Peyer's patch (tissue), 4 donors: ENCODE results near the gene ACY1. TPM values are rescaled to one million over a fixed set of nuclear protein-coding genes. Genes with fewer than 3 reads are reported as not detected.

Experiments used
- DNase-seq, 3 donors: peaks; one replicate each; pipeline ENCODE4 v3.0.0-alpha.2; 2017 to 2019
- H3K27ac ChIP-seq, 4 donors: fragments of 200-600 bp; sonication (generic); one replicate each; pipeline ENCODE4 v1.5.1; 2016 to 2019
- H3K27me3 ChIP-seq, 2 donors: fragments of 200-600 bp; sonication (generic); one replicate each; pipeline ENCODE4 v1.5.1; 2019
- H3K36me3 ChIP-seq, 3 donors: fragments of 200-600 bp; sonication (generic); one replicate each; pipeline ENCODE4 v1.5.1; 2016 to 2019
- H3K4me1 ChIP-seq, 4 donors: fragments of 200-600 bp; sonication (generic); one replicate each; pipeline ENCODE4 v1.5.1; 2016 to 2019
- H3K4me3 ChIP-seq, 4 donors: fragments of 200-600 bp; sonication (generic); 1 replicate in 3 of 4; 2 replicates in 1 of 4; pipeline ENCODE4 v1.5.1; 2016 to 2019; ENCODE audit warnings: mild to moderate bottlenecking in 1 of 4
- H3K9me3 ChIP-seq, 4 donors: fragments of 200-600 bp; sonication (generic); one replicate each; pipeline ENCODE4 v1.5.1; 2016 to 2019; ENCODE audit warnings: mild to moderate bottlenecking in 1 of 4
- CTCF ChIP-seq, 6 experiments: fragments of 450-650 bp in 4 of 6; fragments of 200-600 bp in 2 of 6; sonication (generic) in 1 of 6; IDR thresholded peaks; one replicate each; pipeline ENCODE4 v1.5.1; 2017 to 2019; ENCODE audit warnings: antibody characterized with exemption in 6 of 6, mild to moderate bottlenecking in 3 of 6, moderate library complexity in 1 of 6
- POLR2A ChIP-seq, 2 donors: fragments of 450-650 bp; IDR thresholded peaks; one replicate each; pipeline ENCODE4 v1.5.1; 2017; ENCODE audit warnings: antibody characterized with exemption in 2 of 2, mild to moderate bottlenecking in 2 of 2, moderate library complexity in 2 of 2
- total RNA-seq, 4 donors: library from RNA; depleted of rRNA; stranded (reverse); fragments of >200 nt; gene quantifications; one replicate each; pipeline ENCODE4 v1.1.0, GENCODE V29; 2016

ACY1 gene
- total RNA-seq, 4 donors from 2014 or later: 95.7 to 977 (median 609) TPM

- no peak for TF ChIP-seq POLR2A (IDR thresholded peaks at IDR 0.05)
- Histone ChIP-seq H3K4me1 (peaks cover 4 to 42% (median 17%) of the 10 kb centered on the region in 4 donors), H3K36me3 (no peaks in the 10 kb centered on the region), H3K27me3 (no peaks in the 10 kb centered on the region), H3K9me3 (no peaks in the 10 kb centered on the region), H3K4me3 (no peak overlapping the region), H3K27ac (no peak overlapping the region)
- DNase-seq: no peak
Observed at GRCh38 chr3:51971350-51971749, 12.0 kb upstream of the ACY1 start.

GRCh38 chr3:51974277-51974962 is 8.9 kb upstream of the ACY1 start:
- TF ChIP-seq CTCF (IDR thresholded peaks at IDR 0.05): no peak
- H3K27me3 ChIP-seq: no peaks in the 10 kb centered on the region
- H3K4me1 ChIP-seq: peaks cover 4 to 26% (median 10%) of the 10 kb centered on the region in 4 donors
- peak overlapping the region; percentile 79 to 92 (median 90) for H3K27ac ChIP-seq
- no peaks in the 10 kb centered on the region for H3K9me3 ChIP-seq
- no peaks in the 10 kb centered on the region for H3K36me3 ChIP-seq
- peak overlapping the region; percentile 51 to 85 (median 77) for H3K4me3 ChIP-seq
- DNase-seq: peak in 1 of 3 donors; percentile 59

- Histone ChIP-seq H3K4me1 (peaks cover 4 to 28% (median 10%) of the 10 kb centered on the region in 4 donors), H3K27ac (peak within 1 kb of the TSS; percentile 79 to 92 (median 90)), H3K27me3 (no peaks in the 10 kb centered on the region), H3K4me3 (peak within 1 kb of the TSS; percentile 51 to 85 (median 77)), H3K36me3 (no peaks in the 10 kb centered on the region), H3K9me3 (no peaks in the 10 kb centered on the region)
- TF ChIP-seq CTCF (IDR thresholded peaks at IDR 0.05): peak in 3 of 6 experiments; percentile 5 to 22 (median 17)
- peak; percentile 88 to 92 for TF ChIP-seq POLR2A (IDR thresholded peaks at IDR 0.05)
- DNase-seq: peak; percentile 61 to 94 (median 91)
Observed at GRCh38 chr3:51974963-51975851, 8.1 kb upstream of the ACY1 start, which contains the start of gene ABHD14A. ABHD14A (plus strand) TSS chr3:51975064; CDS start chr3:51975136, 72 bp downstream.

GRCh38 chr3:51975852-51976549 is 7.3 kb upstream of the ACY1 start:
- Histone ChIP-seq H3K4me3 (peak overlapping the region; percentile 51 to 85 (median 77)), H3K9me3 (no peaks in the 10 kb centered on the region), H3K27me3 (no peaks in the 10 kb centered on the region), H3K27ac (peak overlapping the region in 3 of 4 donors; percentile 89 to 92 (median 90)), H3K36me3 (no peaks in the 10 kb centered on the region), H3K4me1 (peaks cover 4 to 35% (median 10%) of the 10 kb centered on the region in 4 donors)
- TF ChIP-seq POLR2A (IDR thresholded peaks at IDR 0.05): no peak
- TF ChIP-seq CTCF (IDR thresholded peaks at IDR 0.05): peak in 1 of 6 experiments; percentile 9
- peak in 2 of 3 donors; percentile 77 to 82 for DNase-seq

- peaks cover 4 to 45% (median 19%) of the 10 kb centered on the region in 4 donors for H3K4me1 ChIP-seq
- no peak for DNase-seq
- TF ChIP-seq CTCF (IDR thresholded peaks at IDR 0.05): no peak
- H3K4me3 ChIP-seq: no peak overlapping the region
- H3K9me3 ChIP-seq: no peaks in the 10 kb centered on the region
- peak overlapping the region in 1 of 4 donors; percentile 10 for H3K27ac ChIP-seq
- H3K36me3 ChIP-seq: no peaks in the 10 kb centered on the region
- H3K27me3 ChIP-seq: no peaks in the 10 kb centered on the region
Observed at GRCh38 chr3:51977446-51978142, 5.7 kb upstream of the ACY1 start.
